ENCODE results near the gene SORCS2.

SORCS2 gene

DNA sequence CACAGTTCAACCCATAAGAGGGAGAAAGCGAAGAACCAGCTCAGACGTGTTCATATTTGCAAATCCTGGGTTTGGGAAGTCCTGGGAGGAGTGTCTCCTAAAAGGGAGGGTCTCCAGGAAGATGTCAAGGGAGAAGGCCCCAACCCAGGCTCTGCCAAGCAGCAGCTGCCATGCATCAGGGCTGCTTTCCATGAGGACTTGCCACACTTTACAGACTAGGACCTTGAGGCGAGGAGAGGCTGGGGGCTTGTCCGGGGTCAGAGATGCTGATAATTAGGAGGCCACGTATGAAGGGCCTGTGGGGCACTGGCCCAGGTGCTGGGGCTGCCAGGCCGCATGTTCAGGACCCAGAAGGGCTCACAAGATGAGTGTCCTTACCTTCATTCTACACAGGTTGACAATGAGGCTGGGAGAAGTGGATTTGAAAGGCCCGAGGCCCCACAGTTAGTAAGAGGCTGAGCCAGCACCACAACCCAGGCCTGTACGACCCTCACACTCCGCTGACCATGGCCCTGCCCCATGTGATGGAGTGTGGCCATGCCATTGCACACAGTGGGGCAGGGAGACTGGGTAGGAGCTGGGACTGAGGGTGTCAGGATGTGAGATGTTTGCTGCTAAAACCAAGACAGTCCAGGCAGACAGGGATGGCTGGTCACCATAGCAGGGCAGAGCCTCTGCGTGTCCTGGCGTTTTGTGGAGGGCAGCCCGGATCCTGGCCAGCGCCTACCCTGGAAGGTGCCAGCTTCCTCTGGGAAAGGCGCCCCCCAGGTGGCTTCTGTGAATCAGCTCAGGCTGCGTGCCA lies 147.6 kb downstream of the SORCS2 start:
- Histone ChIP-seq H3K36me3 (ENCODE audit: insufficient read depth, low read length) (no peaks in the 10 kb centered on the region), H3K4me2 (ENCODE audit: insufficient read depth, low read length) (no peak overlapping the region), H2AFZ (ENCODE audit: low read depth, low read length) (no peak overlapping the region), H3K79me2 (ENCODE audit: insufficient read depth, low read length) (no peaks in the 10 kb centered on the region), H3K27ac (ENCODE audit: low read length) (no peak overlapping the region), H3K4me1 (ENCODE audit: insufficient read depth, low read length) (no peaks in the 10 kb centered on the region), H3K9ac (ENCODE audit: low read depth, low read length) (no peak overlapping the region), H3K27me3 (ENCODE audit: insufficient read depth, low read length, poor library complexity) (no peaks in the 10 kb centered on the region), H3K9me3 (ENCODE audit: insufficient read depth, low read length, severe bottlenecking) (no peaks in the 10 kb centered on the region), H3K4me3 (ENCODE audit: low read depth in 1 of 2, low read length in 2 of 2) (no peak overlapping the region), H4K20me1 (ENCODE audit: insufficient read depth, low read length) (no peaks in the 10 kb centered on the region; the same call in 1 of the 2 replicates)
- DNase-seq (no peak), ATAC-seq (ENCODE audit: insufficient read depth, low read depth) (no peak)
- no peak for TF ChIP-seq EZH2 (IDR thresholded peaks at IDR 0.05; ENCODE audit: borderline replicate concordance, low read depth, low read length, severe bottlenecking)

DNA sequence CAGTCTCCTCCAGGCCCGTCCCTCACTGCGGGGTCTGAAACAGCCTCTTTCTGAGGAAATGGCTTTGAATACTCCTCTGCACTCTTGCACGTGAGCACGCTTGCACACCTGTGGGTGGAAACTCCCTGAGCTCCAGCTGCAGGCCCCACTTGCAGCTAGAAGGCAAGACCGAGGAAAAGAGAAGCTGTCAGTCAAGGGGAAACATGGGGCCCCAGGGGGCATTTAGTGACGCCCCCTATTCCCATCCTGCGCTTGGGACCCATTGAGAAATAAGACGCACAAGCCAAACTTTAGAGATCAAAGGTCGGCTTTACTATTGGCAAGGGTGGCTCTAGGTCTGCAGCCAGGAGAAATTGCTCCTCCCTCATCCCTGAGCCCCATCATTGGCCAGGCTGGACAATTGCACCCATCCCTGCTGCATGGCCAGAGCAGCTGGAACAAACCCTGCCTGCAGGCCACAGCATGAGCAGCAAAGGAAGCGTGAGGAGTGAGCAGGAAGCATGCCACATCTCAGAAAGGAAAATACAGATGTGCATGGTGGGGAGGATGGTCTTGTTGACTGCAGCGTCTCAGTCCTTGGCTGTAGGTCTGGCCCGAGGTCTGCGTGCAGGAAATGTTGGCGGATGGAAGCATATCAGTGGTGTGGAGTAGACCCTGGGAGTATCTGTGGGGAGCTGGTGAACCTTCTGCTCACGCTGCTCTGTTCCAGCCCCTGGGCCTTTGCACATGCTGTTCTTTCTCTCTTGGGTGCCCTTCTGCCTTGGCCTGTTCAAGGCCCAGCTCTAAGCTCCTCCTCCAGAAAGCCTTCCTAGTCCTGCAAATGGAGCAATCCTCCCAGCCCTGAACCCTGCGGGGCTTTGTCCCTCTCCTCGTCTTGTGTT lies 148.5 kb downstream of the SORCS2 start:
- TF ChIP-seq, protein P1, sequence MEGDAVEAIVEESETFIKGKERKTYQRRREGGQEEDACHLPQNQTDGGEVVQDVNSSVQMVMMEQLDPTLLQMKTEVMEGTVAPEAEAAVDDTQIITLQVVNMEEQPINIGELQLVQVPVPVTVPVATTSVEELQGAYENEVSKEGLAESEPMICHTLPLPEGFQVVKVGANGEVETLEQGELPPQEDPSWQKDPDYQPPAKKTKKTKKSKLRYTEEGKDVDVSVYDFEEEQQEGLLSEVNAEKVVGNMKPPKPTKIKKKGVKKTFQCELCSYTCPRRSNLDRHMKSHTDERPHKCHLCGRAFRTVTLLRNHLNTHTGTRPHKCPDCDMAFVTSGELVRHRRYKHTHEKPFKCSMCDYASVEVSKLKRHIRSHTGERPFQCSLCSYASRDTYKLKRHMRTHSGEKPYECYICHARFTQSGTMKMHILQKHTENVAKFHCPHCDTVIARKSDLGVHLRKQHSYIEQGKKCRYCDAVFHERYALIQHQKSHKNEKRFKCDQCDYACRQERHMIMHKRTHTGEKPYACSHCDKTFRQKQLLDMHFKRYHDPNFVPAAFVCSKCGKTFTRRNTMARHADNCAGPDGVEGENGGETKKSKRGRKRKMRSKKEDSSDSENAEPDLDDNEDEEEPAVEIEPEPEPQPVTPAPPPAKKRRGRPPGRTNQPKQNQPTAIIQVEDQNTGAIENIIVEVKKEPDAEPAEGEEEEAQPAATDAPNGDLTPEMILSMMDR (IDR thresholded peaks at IDR 0.05; ENCODE audit: borderline replicate concordance, extremely low read depth, low read length, poor library complexity, severe bottlenecking): no peak
- no peak for TF ChIP-seq EZH2 (IDR thresholded peaks at IDR 0.05; ENCODE audit: borderline replicate concordance, low read depth, low read length, severe bottlenecking)
- Histone ChIP-seq H3K27ac (ENCODE audit: low read length) (no peak overlapping the region), H2AFZ (ENCODE audit: low read depth, low read length) (no peak overlapping the region), H3K79me2 (ENCODE audit: insufficient read depth, low read length) (no peaks in the 10 kb centered on the region), H3K4me2 (ENCODE audit: insufficient read depth, low read length) (no peak overlapping the region), H3K36me3 (ENCODE audit: insufficient read depth, low read length) (no peaks in the 10 kb centered on the region), H3K9me3 (ENCODE audit: insufficient read depth, low read length, severe bottlenecking) (no peaks in the 10 kb centered on the region), H3K9ac (ENCODE audit: low read depth, low read length) (no peak overlapping the region), H3K4me3 (ENCODE audit: low read depth in 1 of 2, low read length in 2 of 2) (no peak overlapping the region), H3K27me3 (ENCODE audit: insufficient read depth, low read length, poor library complexity) (no peaks in the 10 kb centered on the region), H3K4me1 (ENCODE audit: insufficient read depth, low read length) (no peaks in the 10 kb centered on the region), H4K20me1 (ENCODE audit: insufficient read depth, low read length) (no peaks in the 10 kb centered on the region; the same call in 1 of the 2 replicates)
- ATAC-seq (ENCODE audit: insufficient read depth, low read depth) (no peak), DNase-seq (no peak)

DNA sequence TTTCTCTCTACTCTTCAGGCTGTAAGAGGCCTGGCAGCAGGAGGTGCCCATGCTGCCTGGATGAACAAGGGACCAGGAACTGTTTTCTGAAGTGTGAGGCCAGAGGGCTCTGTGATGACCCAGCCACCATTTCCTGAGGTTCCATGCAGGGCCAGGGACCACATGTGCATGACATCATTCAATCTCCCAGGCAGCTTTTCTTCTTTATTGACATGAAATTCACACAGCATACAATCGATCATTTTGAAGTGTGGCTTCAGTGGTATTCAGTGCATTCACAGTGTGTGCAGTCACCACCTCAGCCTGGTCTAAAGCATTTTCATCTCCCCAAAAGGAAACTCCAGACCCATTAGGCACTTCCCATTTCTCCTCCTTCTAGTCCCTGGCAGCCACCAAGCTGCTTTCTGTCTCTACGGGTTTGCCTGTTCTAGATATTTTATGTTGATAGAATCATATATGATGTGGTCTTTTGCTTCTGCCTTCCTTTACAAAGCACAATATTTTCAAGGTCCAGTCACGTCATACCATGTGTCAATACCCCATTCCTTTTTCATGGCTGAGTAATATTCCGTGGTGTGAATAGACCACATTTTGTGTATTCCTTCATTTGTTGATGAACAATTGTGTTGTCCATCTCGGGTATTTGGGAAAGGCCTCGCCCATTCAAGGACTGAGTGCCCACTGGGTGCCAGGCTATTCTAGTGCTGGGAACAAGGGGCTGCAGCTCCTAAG lies 149.3 kb downstream of the SORCS2 start:
- no peak for ATAC-seq (ENCODE audit: insufficient read depth, low read depth)
- no peak overlapping the region for H3K27ac ChIP-seq (ENCODE audit: low read length)
- DNase-seq: no peak
- no peaks in the 10 kb centered on the region for H3K9me3 ChIP-seq (ENCODE audit: insufficient read depth, low read length, severe bottlenecking)
- H3K4me3 ChIP-seq (ENCODE audit: low read depth in 1 of 2, low read length in 2 of 2): no peak overlapping the region
- no peaks in the 10 kb centered on the region for H3K4me1 ChIP-seq (ENCODE audit: insufficient read depth, low read length)
- H3K27me3 ChIP-seq (ENCODE audit: insufficient read depth, low read length, poor library complexity): no peaks in the 10 kb centered on the region
- H3K36me3 ChIP-seq (ENCODE audit: insufficient read depth, low read length): no peaks in the 10 kb centered on the region
- TF ChIP-seq, protein P1 (IDR thresholded peaks at IDR 0.05; ENCODE audit: borderline replicate concordance, extremely low read depth, low read length, poor library complexity, severe bottlenecking): no peak
- TF ChIP-seq EZH2 (IDR thresholded peaks at IDR 0.05; ENCODE audit: borderline replicate concordance, low read depth, low read length, severe bottlenecking): no peak
- no peak overlapping the region for H3K9ac ChIP-seq (ENCODE audit: low read depth, low read length)
- H2AFZ ChIP-seq (ENCODE audit: low read depth, low read length): no peak overlapping the region
- H3K4me2 ChIP-seq (ENCODE audit: insufficient read depth, low read length): no peak overlapping the region
- no peaks in the 10 kb centered on the region for H3K79me2 ChIP-seq (ENCODE audit: insufficient read depth, low read length)
- H4K20me1 ChIP-seq (ENCODE audit: insufficient read depth, low read length): no peaks in the 10 kb centered on the region
